SK-N-SH treated with all-trans-retinoic acid at 6 μM for 48 hours (cell line): ENCODE data around the gene CEMP1.

Experiments used
- CSDC2 ChIP-seq: fragments of 250-450 bp; sonication (Bioruptor Pico); IDR thresholded peaks from 2 replicates; pipeline ENCODE4 v1.5.0; 2020; ENCODE audit warnings: mild to moderate bottlenecking, moderate library complexity
- CSRNP3 ChIP-seq: fragments of 250-450 bp; sonication (Bioruptor Pico); IDR thresholded peaks from 2 replicates; pipeline ENCODE4 v1.5.1; 2021; ENCODE audit warnings: mild to moderate bottlenecking, moderate library complexity
- GLIS3 ChIP-seq: fragments of 250-450 bp; sonication (Bioruptor Pico); IDR thresholded peaks from 2 replicates; pipeline ENCODE4 v1.5.0; 2020; ENCODE audit warnings: mild to moderate bottlenecking, moderate library complexity
- ISL1 ChIP-seq: fragments of 250-450 bp; sonication (Bioruptor Pico); IDR thresholded peaks from 2 replicates; pipeline ENCODE4 v2.1.2; 2022; ENCODE audit warnings: mild to moderate bottlenecking, moderate library complexity
- OSR1 ChIP-seq: fragments of 250-450 bp; sonication (Bioruptor Pico); IDR thresholded peaks from 2 replicates; pipeline ENCODE4 v1.8.0; 2022; ENCODE audit warnings: moderate library complexity, mild to moderate bottlenecking, inconsistent platforms
- PATZ1 ChIP-seq: fragments of 250-450 bp; sonication (Bioruptor Pico); IDR thresholded peaks from 2 replicates; pipeline ENCODE4 v1.8.0; 2020; ENCODE audit warnings: mild to moderate bottlenecking, moderate library complexity, borderline replicate concordance
- ZFP30 ChIP-seq: fragments of 450-650 bp; formaldehyde crosslinking; IDR thresholded peaks from 2 replicates; pipeline ENCODE4 v1.5.0; 2022; ENCODE audit warnings: mild to moderate bottlenecking, moderate library complexity

- TF ChIP-seq ZFP30 (CRISPR knock-in tag): no peak
- TF ChIP-seq PATZ1 (CRISPR knock-in tag): no peak
- TF ChIP-seq CSDC2 (CRISPR knock-in tag): no peak
- no peak for TF ChIP-seq ISL1
- TF ChIP-seq CSRNP3 (CRISPR knock-in tag): no peak
- no peak for TF ChIP-seq GLIS3
- TF ChIP-seq OSR1 (CRISPR knock-in tag): no peak
Observed at GRCh38 chr16:2514333-2515179, 16.7 kb downstream of the CEMP1 start.
